DLD1 (cell line): Measurements from ENCODE around the gene GUCD1.

Experiments used
- in situ Hi-C: cut with HindIII; loops from 2 replicates; pipeline ENCODE4 v1.10.0; 2017; ENCODE audit warnings: low sequenced_read_pairs

Gene GUCD1

DNA sequence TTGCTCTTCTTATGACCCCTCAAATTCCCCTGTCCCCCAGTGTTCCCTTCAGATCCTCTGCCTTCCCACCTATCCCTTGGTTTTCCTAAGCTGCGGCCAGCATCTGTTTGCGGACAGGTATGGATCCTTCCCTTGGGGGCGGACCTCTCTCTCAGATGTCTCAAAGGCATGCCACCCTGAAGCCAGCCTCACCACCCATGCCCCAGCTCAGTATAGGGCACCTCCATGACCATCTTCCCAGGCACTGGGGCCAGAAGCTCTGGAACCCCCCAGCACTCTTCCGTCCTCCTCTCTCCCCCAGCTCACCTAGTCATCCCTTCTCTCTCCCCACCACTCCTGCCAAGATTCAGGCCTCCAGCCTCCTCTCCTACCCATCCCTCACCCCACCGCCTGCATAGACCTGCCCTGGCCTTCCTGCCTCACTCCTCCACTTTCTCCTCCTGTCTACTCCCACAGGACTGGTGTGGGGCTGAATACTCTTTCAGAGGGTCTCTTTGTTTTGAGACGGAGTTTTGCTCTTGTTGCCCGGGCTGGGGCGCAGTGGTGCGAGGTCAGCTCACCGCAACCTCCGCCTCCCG is 35.7 kb upstream of the GUCD1 start:
- in situ Hi-C loops, result no loop called here

DNA sequence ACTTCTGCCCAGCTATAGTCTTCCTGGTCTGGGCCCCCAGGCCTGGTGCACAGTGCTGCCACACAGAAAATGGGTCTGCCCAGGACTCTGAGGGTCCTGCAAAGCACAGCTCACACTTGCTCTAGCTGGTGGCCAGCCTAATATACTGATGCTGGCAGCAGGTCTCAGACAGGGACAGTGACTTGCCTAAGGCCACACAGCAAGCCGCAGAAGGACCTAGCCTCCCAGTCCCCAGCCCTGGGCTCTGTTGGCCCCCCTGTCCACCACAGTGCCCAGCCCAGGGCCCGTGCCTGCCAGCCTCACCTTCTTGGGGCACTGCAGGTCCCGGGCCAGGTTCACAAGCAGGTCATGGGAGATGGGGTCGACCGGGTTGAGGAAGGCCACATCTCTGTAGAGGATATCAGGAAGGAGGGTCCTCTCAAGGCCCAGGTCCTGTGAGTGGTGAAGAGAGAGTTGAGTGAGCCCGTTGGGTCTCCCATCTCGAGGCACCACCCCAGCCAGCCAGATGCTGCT is 34.6 kb upstream of the GUCD1 start:
- in situ Hi-C loops, result no loop called here

DNA sequence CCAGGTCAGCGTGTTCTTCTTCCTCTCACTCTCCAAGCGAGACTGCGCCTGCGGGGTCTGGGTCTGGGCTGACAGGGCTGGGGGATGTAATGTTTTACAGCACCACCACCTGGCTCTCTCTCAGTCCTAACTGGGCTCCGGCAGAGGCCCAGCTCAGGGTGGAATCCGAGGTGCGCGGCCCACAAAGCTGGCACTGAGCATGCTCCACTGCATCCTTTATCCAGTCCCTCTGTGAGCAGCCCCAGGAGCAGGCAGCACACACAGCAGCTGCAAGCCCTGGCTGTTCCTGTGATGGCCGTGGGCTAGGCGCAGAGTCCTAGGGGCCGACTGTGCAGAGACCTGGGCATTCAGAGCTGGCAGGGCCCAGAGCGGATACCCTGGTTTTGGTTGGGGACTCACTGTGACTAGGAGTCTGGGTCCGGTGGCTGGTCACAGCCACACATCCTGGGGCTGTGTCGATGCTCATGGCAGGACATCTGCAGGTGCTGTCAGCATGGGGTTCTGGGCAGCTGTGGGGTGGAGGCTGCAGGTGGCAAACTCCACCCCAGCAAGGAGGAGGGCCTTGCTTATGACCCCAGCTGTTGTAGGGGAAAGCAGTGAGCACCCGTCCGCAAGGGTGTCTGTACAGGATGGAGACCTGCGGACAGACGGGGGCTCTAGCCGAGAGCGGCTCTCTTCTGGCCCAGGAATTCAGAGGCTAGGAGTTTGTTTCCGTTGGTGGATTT is 34.0 kb upstream of the GUCD1 start:
- in situ Hi-C loops, result no loop called here

DNA sequence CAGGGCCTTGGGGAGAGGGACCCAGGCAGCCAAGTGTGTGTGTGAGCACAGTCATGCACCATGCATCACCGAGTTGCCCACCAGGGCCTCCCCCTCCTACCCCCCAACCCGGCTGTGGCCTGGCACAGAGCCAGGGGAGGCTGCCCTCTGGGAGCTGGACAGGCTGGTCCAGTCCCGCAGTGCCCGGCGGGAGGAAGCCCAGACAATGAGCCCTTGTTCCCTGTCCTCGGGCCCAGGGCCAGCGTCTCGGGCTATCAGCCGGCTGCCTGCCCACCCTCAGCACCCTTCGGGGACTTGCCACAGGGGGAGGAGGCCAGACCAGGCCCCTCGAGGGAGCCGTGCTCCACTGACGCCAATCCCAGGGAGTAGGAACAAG is 33.4 kb upstream of the GUCD1 start:
- in situ Hi-C loops, result no loop called here

- in situ Hi-C loops, result no loop called here
Measured at GRCh38 chr22:24587948-24588347, 33.0 kb upstream of the GUCD1 start.

DNA sequence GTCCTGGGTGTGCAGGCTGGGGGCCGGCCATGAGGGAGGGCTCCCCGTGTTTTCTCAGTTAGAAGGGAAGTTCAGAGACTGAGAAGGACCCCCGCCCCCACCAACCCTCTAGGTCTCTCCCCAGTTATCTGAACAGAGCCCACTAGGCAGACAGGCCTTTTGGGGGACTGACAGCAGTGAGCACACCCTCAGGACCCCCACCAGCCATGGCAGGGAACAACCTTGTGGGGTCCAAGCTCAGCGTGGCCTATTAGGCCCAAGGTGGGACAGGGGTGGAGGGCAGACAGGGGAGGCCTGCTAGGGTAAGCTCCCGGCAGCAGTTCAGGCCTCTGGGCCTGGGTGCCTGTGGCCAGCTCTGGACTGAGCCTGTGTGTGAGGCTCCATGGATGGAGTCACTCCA is 32.3 kb upstream of the GUCD1 start:
- in situ Hi-C loops, result no loop called here

DNA sequence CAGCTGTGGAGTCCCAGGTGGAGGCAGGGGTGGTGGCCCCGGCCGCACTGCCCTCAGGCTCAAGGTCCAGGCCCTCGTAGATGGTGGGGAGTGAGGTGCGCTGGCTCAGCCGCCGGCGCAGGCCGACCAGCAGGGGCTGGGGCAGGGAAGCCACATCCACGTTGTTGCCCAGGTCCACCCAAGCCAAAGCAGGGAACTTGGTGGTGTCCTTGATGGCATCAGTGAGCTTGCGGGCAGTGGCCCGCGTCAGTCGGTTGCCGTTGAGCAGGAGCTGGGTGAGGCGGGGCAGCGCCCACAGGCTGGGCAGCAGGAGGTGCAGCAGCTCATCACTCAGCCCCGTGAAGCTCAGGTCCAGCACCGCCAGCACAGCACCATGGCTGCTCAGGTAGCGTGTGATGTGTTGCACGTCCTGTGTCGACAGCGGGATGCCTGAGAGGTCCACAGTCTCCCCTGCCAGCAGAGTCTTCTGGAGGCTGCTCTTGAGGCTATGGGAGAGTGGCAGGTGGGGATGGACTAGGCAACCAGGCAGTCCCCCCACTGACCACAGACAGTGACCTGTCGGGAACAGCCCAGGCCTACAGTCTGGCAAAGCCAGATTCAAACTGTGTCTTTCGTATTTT is 31.1 kb upstream of the GUCD1 start:
- in situ Hi-C loops, result no loop called here

- in situ Hi-C loops, result no loop called here
Measured at GRCh38 chr22:24585461-24585860, 30.5 kb upstream of the GUCD1 start.

DNA sequence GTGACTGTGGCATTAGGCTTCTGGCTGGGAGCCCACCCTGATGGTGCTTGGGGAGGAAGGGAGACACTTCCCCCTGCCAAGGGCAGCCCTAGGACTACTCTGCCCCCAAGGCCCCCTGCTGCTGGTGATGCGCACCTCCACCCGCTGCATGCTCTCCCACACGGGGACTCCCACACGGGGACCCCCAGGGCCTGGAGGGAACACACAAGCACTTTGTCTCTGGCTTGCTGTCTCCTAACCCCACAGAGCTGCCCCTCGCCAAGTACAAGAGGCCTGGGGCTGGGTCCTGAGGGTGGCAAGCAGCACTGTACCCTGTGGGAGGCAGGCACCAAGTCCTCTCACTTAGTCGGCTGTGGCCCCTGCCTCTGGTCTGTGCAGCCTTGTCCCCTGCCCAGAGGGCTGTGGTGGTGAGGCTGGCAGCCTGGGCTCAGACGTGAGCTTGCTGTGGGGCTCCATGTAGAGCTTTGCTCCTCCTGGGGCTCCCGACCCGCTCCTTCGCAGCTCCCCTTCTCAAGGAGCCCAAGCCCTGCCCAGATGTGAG is 30.0 kb upstream of the GUCD1 start:
- in situ Hi-C loops, result no loop called here

DNA sequence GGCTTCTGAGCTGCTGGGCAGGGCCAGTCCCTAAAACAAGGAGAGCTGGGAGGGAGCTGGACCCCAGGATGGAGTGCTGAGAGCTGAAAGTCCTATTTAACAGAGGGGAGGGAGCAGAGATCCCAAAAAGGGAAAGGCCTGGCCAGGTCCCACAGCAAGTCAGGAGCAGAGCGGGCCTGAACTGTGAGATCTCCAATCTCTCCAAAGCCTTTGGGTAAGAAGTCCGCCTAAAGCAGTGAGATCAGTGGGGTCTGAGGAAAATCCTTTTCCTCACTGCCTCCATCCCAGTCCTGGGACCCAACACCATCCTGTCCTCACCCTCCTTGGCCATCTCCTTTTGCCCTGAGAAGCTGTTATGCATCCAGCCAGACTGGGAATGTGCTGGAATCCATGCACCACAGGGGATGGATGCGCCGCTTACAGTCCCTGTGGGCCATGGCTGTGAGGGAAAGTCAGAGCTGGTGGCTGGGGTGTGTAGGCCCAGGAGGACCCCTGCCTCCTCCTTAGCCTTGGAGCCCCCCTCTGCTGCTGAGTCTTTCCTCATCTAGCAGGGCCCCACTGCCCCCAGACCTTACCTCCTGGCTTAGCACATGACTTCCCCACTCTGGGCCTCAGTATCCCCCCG is 29.3 kb upstream of the GUCD1 start:
- in situ Hi-C loops, result no loop called here

- in situ Hi-C loops, result no loop called here
Measured at GRCh38 chr22:24583221-24584165, 28.6 kb upstream of the GUCD1 start.

GRCh38 chr22:24582056-24582814 is 27.3 kb upstream of the GUCD1 start:
- in situ Hi-C loops, result no loop called here

DNA sequence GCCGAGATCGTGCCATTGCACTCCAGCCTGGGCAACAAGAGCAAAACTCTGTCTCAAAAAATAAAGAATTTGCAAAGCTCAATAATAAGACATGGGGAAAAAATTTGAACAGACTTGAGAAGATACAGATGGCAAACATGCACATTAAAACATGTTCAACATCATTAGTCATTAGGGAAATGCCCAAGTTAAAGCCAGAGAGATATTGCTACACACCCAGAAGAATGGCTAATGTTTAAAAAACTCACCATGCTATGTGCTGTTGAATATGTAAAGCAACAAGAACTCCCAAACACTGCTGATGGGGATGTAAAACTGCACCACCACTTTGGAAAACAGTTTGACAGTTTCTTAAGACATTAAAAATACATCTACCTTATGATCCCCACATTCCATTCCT is 25.3 kb upstream of the GUCD1 start:
- in situ Hi-C loops, result no loop called here

DNA sequence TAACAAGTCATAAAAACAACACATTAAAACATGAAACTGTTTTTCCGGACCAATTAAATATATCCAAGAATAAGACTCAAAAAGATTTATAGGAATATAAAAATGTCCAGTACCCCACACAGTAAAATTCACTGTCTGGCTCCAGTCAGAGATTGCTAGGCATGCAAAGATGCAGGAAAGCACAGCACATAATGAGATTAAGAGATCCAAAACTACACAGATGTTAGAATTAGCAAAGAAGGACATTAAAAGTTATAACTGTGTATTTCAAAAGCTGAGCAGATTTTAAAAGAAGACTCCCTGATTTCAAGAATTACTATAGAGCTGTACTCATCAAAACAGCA is 24.3 kb upstream of the GUCD1 start:
- in situ Hi-C loops, result no loop called here

DNA sequence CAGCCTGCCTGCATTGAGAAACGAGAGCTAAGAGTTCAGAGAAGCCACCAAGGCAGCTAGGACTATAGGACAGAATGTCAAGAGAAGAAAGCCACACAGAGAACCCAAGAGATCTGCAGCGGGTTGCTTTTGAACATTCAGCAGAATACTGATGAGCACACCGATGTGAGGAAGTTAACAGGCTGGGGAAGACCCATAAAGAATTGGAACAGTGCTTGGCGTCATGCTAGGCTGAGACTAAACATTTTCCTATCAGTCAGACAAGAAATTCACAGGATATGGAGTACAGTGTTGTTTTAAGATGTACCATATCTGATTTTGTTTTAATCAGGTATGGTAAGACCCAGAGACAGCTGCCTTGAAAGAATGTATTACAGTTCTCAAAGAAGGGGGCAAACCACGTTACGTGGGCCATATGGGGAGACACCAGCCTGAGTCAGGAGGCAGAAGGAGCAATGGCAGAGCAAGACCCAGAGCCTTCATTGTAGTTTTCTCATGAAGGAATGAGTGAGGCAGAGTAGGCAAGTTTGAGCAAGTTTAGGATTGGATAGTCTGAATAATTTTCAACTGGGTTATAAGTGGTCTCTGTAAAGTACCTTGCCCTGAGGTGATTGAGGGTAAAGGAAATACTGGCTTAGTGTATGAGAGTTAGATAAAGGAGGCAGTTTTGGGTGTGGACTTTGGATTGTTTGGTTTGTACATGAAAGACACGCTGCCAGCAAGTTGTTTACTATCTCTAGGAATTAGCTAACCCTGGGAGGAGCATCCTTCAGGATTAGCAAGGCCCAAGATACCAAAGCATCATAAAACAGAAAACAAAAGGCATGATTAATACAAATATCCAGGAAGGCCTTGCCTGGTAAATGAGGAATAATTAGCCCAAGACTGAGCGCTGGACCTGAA is 23.7 kb upstream of the GUCD1 start:
- in situ Hi-C loops, result no loop called here

DNA sequence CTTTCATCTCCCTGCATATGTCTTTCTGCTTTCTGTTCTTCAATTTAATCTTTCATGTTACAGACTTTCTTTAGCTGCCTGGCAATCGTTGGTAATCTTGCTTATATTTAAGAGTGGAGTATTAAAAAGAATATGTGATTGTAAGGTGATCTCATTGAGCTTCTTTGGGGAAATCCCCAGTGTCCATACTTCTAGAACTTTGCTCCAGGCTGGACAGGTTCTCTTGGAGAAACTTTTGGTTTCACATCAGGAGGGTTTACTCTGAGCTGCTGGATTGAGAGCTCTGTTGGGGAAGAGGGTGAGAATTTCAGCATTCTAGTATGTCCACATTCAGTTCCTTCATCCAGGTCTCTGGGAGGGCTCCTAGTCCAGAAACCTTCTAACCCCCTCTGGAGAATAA is 21.8 kb upstream of the GUCD1 start:
- in situ Hi-C loops, result no loop called here

GRCh38 chr22:24571266-24571665 is 16.3 kb upstream of the GUCD1 start:
- in situ Hi-C loops, result no loop called here

DNA sequence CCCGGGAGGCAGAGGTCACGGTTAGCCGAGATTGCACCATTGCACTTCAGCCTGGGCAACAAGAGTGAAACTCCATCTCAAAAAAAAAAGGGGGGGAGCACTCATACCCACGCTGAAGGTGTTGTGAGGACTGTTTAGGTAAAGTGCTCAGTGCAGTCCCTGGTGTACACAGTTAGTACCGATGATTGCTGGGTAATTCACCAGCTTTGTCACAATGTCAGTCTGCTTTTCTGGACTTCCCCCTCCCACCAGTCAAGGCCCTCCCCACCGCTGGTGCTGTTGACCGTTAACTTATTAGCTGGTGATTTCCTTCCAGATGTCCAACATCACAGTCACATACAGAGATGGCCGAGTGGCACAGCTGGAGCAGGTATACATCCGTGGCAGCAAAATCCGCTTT is 12.7 kb upstream of the GUCD1 start:
- in situ Hi-C loops, result no loop called here
